CD14-positive monocyte (primary cell): ENCODE results near the gene CLCA1. TPM values are rescaled to one million over a fixed set of nuclear protein-coding genes. Genes with fewer than 3 reads are reported as not detected.

Source experiments
- DNase-seq, 3 donors: peaks; one replicate each; pipeline ENCODE4 v3.0.0-alpha.2; 2011 to 2022
- H2AFZ ChIP-seq: 2 replicates; pipeline ENCODE4 v1.6.0; 2012; ENCODE audit warnings: mild to moderate bottlenecking, low read depth, low read length, inconsistent platforms; ENCODE audit not compliant: insufficient read depth, poor library complexity, severe bottlenecking
- H3K27ac ChIP-seq, 2 donors: 1 replicate in 1 of 2; 2 replicates in 1 of 2; pipeline ENCODE4 v1.5.1; 2012 to 2013; ENCODE audit warnings: low read length in 2 of 2, control low read depth in 1 of 2, inconsistent platforms in 1 of 2, low read depth in 1 of 2, mild to moderate bottlenecking in 1 of 2
- H3K27me3 ChIP-seq, 2 donors: one replicate each; pipeline versions ENCODE4 v1.6.0 to v1.6.1; 2011 to 2013; ENCODE audit warnings: low read length in 2 of 2; ENCODE audit not compliant: control insufficient read depth in 2 of 2, insufficient read depth in 2 of 2
- H3K36me3 ChIP-seq, 2 donors: replicated peaks in 1 of 2; 1 replicate in 1 of 2; 2 replicates in 1 of 2; pipeline versions ENCODE4 v1.5.1 to v1.6.1; 2012 to 2013; ENCODE audit warnings: low read length in 2 of 2, control low read depth in 1 of 2, inconsistent platforms in 1 of 2, mild to moderate bottlenecking in 1 of 2; ENCODE audit not compliant: insufficient read depth in 2 of 2, control insufficient read depth in 1 of 2
- H3K4me1 ChIP-seq, 2 donors: 1 replicate in 1 of 2; 2 replicates in 1 of 2; pipeline versions ENCODE4 v1.5.1 to v1.6.1; 2012 to 2013; ENCODE audit warnings: low read length in 2 of 2, control low read depth in 1 of 2, inconsistent platforms in 1 of 2, mild to moderate bottlenecking in 1 of 2, moderate library complexity in 1 of 2; ENCODE audit not compliant: insufficient read depth in 2 of 2, control insufficient read depth in 1 of 2
- H3K4me2 ChIP-seq: replicated peaks from 2 replicates; pipeline ENCODE3; 2012; ENCODE audit warnings: low read length, moderate library complexity, mild to moderate bottlenecking; ENCODE audit not compliant: poor library complexity, severe bottlenecking; ENCODE audit errors: extremely low read depth
- H3K4me3 ChIP-seq, 3 experiments: fragments of 200-600 bp in 1 of 3; sonication (generic) in 1 of 3; replicated peaks in 1 of 3; 1 replicate in 2 of 3; 2 replicates in 1 of 3; pipeline ENCODE4 v1.5.1; 2011 to 2013; ENCODE audit warnings: low read length in 3 of 3, mild to moderate bottlenecking in 3 of 3, control low read depth in 2 of 3, low read depth in 2 of 3, inconsistent platforms in 1 of 3, moderate library complexity in 1 of 3
- H3K79me2 ChIP-seq: 2 replicates; pipeline ENCODE4 v1.6.0; 2012; ENCODE audit warnings: mild to moderate bottlenecking, control low read depth, inconsistent platforms, low read length, moderate library complexity; ENCODE audit not compliant: insufficient read depth
- H3K9ac ChIP-seq: 2 replicates; pipeline ENCODE4 v1.6.0; 2017; ENCODE audit warnings: low read length, mild to moderate bottlenecking; ENCODE audit not compliant: insufficient read depth, poor library complexity, severe bottlenecking
- H3K9me3 ChIP-seq, 2 donors: replicated peaks in 1 of 2; 1 replicate in 1 of 2; 2 replicates in 1 of 2; pipeline versions ENCODE4 v1.5.1 to v1.6.1; 2012 to 2013; ENCODE audit warnings: low read length in 2 of 2, control low read depth in 1 of 2; ENCODE audit not compliant: control insufficient read depth in 1 of 2, insufficient read depth in 1 of 2
- H4K20me1 ChIP-seq: 2 replicates; pipeline ENCODE4 v1.6.0; 2012; ENCODE audit warnings: mild to moderate bottlenecking, low read length, control low read depth, moderate library complexity; ENCODE audit not compliant: insufficient read depth
- H3K27ac Mint-ChIP-seq, 7 donors: one replicate each; pipeline ENCODE4 v1.8.0; 2020; ENCODE audit warnings: mild to moderate bottlenecking in 7 of 7, mixed read lengths in 7 of 7, moderate library complexity in 6 of 7, inconsistent platforms in 2 of 7
- H3K27me3 Mint-ChIP-seq, 3 donors: one replicate each; pipeline ENCODE4 v1.8.0; 2021 to 2022; ENCODE audit warnings: low read depth in 3 of 3, mild to moderate bottlenecking in 3 of 3, mixed read lengths in 3 of 3, moderate library complexity in 3 of 3, inconsistent platforms in 1 of 3
- H3K36me3 Mint-ChIP-seq, 2 donors: one replicate each; pipeline ENCODE4 v1.8.0; 2020; ENCODE audit warnings: mixed read lengths in 2 of 2, inconsistent platforms in 1 of 2, mild to moderate bottlenecking in 1 of 2
- H3K4me1 Mint-ChIP-seq: one replicate; pipeline ENCODE4 v1.8.0; 2020; ENCODE audit warnings: mild to moderate bottlenecking, mixed read lengths
- H3K4me3 Mint-ChIP-seq, 2 donors: one replicate each; pipeline ENCODE4 v1.8.0; 2020; ENCODE audit warnings: mild to moderate bottlenecking in 2 of 2, mixed read lengths in 2 of 2, moderate library complexity in 1 of 2
- H3K9me3 Mint-ChIP-seq, 7 donors: one replicate each; pipeline ENCODE4 v1.8.0; 2020 to 2022; ENCODE audit warnings: mixed read lengths in 7 of 7, mild to moderate bottlenecking in 6 of 7, moderate library complexity in 6 of 7, inconsistent platforms in 2 of 7
- WGBS: methylation state at CpG from one replicate; pipeline ENCODE4 v1.1.5; 2013; ENCODE audit warnings: missing lambda C conversion rate; ENCODE audit not compliant: insufficient coverage; 5-methylcytosine and 5-hydroxymethylcytosine counted together
- intact Hi-C, 2 donors: fragments of 100-400 bp; cut with micrococcal nuclease; formaldehyde crosslinking; loops; one replicate each; pipeline versions ENCODE4 v1.15.0 to v1.15.1; 2023
- polyA plus RNA-seq, 3 donors: library from polyadenylated mRNA; depleted of rRNA in 1 of 3; unstranded in 2 of 3; stranded (reverse) in 1 of 3; fragments of 300-500 nt in 2 of 3; fragments of >200 nt in 1 of 3; fragmentation: Illumina TruSeq in 2 of 3; gene quantifications; 1 replicate in 2 of 3; 2 replicates in 1 of 3; pipeline ENCODE4 v1.2.3, GENCODE V29; 2012 to 2021
- TF ChIP-seq, protein P1 (sequence below): fragments of 200-600 bp; IDR thresholded peaks from one replicate; pipeline ENCODE4 v1.8.0; 2022; ENCODE audit warnings: antibody characterized with exemption, mild to moderate bottlenecking

The CLCA1 gene
- polyA plus RNA-seq, 3 donors: not detected

DNA sequence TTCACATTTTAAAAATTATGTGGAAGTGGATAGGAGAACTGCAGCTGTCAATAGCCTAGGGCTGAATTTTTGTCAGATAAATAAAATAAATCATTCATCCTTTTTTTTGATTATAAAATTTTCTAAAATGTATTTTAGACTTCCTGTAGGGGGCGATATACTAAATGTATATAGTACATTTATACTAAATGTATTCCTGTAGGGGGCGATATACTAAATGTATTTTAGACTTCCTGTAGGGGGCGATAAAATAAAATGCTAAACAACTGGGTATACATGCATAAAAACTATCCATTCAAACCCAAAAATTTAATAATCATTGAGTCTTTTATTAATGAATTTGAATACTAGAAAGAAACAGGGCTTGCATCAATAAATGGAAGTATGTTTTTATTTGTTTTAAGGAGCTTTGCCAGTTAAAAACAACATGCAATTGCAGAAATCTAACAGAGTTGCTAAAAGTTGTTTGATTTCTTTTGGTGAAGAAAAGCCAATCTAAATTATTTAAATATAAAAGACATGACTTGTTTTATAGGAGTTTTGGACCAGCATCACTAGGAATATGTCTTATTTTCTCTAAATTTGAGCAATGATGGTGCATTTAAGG lies 31.4 kb downstream of the CLCA1 start:
- H3K4me1 ChIP-seq: peaks cover 12 to 14% of the 10 kb centered on the region in 2 donors
- Mint-ChIP-seq H3K36me3 (no peaks in the 10 kb centered on the region), H3K9me3 (peaks cover 0 to 1% (median 0%) of the 10 kb centered on the region in 7 donors), H3K27ac (no peak overlapping the region), H3K4me3 (no peak overlapping the region), H3K4me1 (peaks cover 20% of the 10 kb centered on the region), H3K27me3 (peaks cover 0 to 6% (median 3%) of the 10 kb centered on the region in 3 donors)
- DNase-seq: peak; percentile 9 to 80 (median 44)
- H3K9me3 ChIP-seq: no peaks in the 10 kb centered on the region
- intact Hi-C loops: loop anchor here in 1 of 2 donors (10.0 kb wide), 1 partner anchor 115 kb away; no protein-coding TSS in a partner anchor
- no CpG with 5 or more reads among the region's 3 CpGs for WGBS
- H3K79me2 ChIP-seq: no peaks in the 10 kb centered on the region
- no peaks in the 10 kb centered on the region for H3K36me3 ChIP-seq
- TF ChIP-seq, protein P1, sequence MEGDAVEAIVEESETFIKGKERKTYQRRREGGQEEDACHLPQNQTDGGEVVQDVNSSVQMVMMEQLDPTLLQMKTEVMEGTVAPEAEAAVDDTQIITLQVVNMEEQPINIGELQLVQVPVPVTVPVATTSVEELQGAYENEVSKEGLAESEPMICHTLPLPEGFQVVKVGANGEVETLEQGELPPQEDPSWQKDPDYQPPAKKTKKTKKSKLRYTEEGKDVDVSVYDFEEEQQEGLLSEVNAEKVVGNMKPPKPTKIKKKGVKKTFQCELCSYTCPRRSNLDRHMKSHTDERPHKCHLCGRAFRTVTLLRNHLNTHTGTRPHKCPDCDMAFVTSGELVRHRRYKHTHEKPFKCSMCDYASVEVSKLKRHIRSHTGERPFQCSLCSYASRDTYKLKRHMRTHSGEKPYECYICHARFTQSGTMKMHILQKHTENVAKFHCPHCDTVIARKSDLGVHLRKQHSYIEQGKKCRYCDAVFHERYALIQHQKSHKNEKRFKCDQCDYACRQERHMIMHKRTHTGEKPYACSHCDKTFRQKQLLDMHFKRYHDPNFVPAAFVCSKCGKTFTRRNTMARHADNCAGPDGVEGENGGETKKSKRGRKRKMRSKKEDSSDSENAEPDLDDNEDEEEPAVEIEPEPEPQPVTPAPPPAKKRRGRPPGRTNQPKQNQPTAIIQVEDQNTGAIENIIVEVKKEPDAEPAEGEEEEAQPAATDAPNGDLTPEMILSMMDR: peak; percentile 100
- H3K27ac ChIP-seq: no peak overlapping the region
- H4K20me1 ChIP-seq: no peaks in the 10 kb centered on the region
- H3K4me2 ChIP-seq: no peak overlapping the region
- no peak overlapping the region for H3K9ac ChIP-seq
- H3K4me3 ChIP-seq: no peak overlapping the region
- no peak overlapping the region for H2AFZ ChIP-seq
- H3K27me3 ChIP-seq: no peaks in the 10 kb centered on the region

DNA sequence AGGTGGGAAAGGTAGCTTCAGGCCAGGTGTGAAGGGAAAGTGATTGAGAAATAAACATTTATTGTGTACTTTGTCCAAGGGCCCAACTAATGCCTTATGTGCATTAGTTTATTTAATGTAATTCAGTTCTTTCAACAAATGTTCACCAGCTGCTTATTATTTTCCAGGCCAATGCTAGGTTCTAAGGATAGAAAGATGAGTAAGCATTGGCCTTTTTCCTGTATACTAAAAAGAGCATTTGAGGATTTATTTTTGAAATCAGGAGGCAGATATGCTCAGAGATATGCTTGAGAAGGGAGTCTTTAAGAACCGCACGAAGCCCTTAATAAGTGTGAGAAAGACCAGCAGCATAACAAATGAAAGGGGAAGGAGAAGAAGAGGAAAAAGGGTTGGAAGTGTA lies 32.0 kb downstream of the CLCA1 start:
- H3K36me3 ChIP-seq: no peaks in the 10 kb centered on the region
- H3K79me2 ChIP-seq: no peaks in the 10 kb centered on the region
- H3K27me3 ChIP-seq: no peaks in the 10 kb centered on the region
- no peak for DNase-seq
- H3K27ac ChIP-seq: no peak overlapping the region
- 94% methylated on average over 2 of the region's 2 CpGs for WGBS
- peak overlapping the region; percentile 44 for H2AFZ ChIP-seq
- Mint-ChIP-seq H3K4me3 (no peak overlapping the region), H3K36me3 (no peaks in the 10 kb centered on the region), H3K27ac (no peak overlapping the region), H3K4me1 (peaks cover 20% of the 10 kb centered on the region), H3K9me3 (peaks cover 0 to 1% (median 0%) of the 10 kb centered on the region in 7 donors), H3K27me3 (peaks cover 0 to 6% (median 3%) of the 10 kb centered on the region in 3 donors)
- H3K4me2 ChIP-seq: no peak overlapping the region
- no peak overlapping the region for H3K4me3 ChIP-seq
- H3K9me3 ChIP-seq: no peaks in the 10 kb centered on the region
- no peak overlapping the region for H3K9ac ChIP-seq
- TF ChIP-seq, protein P1: no peak
- peaks cover 12 to 14% of the 10 kb centered on the region in 2 donors for H3K4me1 ChIP-seq
- no peaks in the 10 kb centered on the region for H4K20me1 ChIP-seq
- intact Hi-C loops: loop anchor here in 1 of 2 donors (10.0 kb wide), 1 partner anchor 116 kb away; no protein-coding TSS in a partner anchor
